ENCODE results near the gene AJM1. TPM values are rescaled to one million over a fixed set of nuclear protein-coding genes. Genes with fewer than 3 reads are reported as not detected.

Gene AJM1
- total RNA-seq, 2 experiments from 2014 or later, result 1.1 to 1.2 TPM

DNA sequence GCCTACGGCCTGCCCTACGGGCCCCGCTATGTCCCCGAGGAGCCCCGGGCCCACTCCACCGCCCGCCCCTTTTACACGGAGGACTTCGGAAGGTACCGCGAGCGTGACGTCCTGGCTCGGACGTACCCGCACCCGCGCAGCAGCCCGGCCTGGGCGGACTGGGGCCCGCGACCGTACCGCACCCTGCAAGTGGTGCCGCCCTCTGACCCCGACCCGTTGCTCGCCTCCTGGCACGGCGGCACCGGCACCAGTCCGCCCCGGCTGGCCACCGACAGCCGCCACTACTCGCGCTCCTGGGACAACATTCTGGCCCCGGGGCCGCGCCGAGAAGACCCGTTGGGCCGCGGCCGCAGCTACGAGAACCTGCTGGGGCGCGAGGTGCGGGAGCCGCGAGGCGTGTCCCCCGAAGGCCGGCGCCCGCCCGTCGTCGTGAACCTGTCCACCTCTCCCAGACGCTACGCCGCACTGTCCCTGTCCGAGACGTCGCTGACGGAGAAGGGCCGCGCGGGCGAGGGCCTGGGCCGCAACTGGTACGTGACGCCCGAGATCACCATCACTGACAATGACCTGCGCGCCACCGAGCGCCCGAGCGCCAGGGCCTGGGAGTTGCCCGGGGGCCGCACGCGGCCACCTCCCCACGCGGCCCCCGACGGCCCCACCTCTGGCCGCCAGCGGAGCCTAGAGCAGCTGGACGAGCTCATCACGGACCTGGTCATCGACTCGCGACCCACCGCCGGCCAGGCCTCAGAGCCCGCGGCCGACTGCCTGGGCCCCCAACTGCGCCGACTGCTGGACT lies 3.4 kb downstream of the AJM1 start:
- intact Hi-C loops (cut with DNase I, micrococcal nuclease), result loop anchor here (2.0 to 10.0 kb wide), 3 partner anchors 38 to 189 kb away; partner anchors contain the start of genes C8G (in 1 of the 2), FBXW5 (in 1 of the 2) and RABL6 (in 1 of the 2)
- Mint-ChIP-seq H3K36me3 (ENCODE audit: low read depth) (peaks cover 8% of the 10 kb centered on the region), H3K4me3 (peak overlapping the region; percentile 51), H3K27me3 (peaks cover 33% of the 10 kb centered on the region), H3K27ac (no peak overlapping the region), H3K4me1 (ENCODE audit: low read depth) (peaks cover 21% of the 10 kb centered on the region), H3K9me3 (no peaks in the 10 kb centered on the region)
- H3K9me3 ChIP-seq (ENCODE audit: control insufficient read depth in 1 of 2, insufficient read depth in 1 of 2, low read length in 2 of 2), result peaks cover 0 to 15% of the 10 kb centered on the region in 2 experiments
- ATAC-seq (ENCODE audit: poor library complexity), result no peak
- H3K36me3 ChIP-seq (ENCODE audit: insufficient read depth, low read length), result peaks cover 3% of the 10 kb centered on the region
- POLR2A ChIA-PET, result interaction anchor here (0.9 to 1.7 kb wide), 3 partner anchors 36 to 56 kb away, joined by 4 to 6 read pairs (median 4); partner anchors contain the start of gene TRAF2
- no peak overlapping the region for H3K27ac ChIP-seq (ENCODE audit: low read depth in 1 of 2, low read length in 2 of 2)
- CTCF ChIA-PET, result no interaction called here
- DNase-seq, result no peak
- no peak overlapping the region for H3K4me3 ChIP-seq (ENCODE audit: low read length)
- TF ChIP-seq CTCF (IDR thresholded peaks at IDR 0.05), result no peak
- H3K27me3 ChIP-seq (ENCODE audit: control insufficient read depth in 1 of 2, insufficient read depth in 2 of 2, low read length in 2 of 2), result peaks cover 15 to 24% of the 10 kb centered on the region in 2 experiments
- peaks cover 71% of the 10 kb centered on the region for H3K4me1 ChIP-seq (ENCODE audit: insufficient read depth, low read length)

GRCh38 chr9:136846376-136847087 lies 4.3 kb downstream of the AJM1 start:
- Mint-ChIP-seq H3K36me3 (ENCODE audit: low read depth) (peaks cover 8% of the 10 kb centered on the region), H3K4me3 (peak overlapping the region; percentile 60), H3K4me1 (ENCODE audit: low read depth) (peaks cover 21% of the 10 kb centered on the region), H3K27ac (no peak overlapping the region), H3K27me3 (peaks cover 33% of the 10 kb centered on the region), H3K9me3 (no peaks in the 10 kb centered on the region)
- CTCF ChIA-PET, result no interaction called here
- Histone ChIP-seq H3K27ac (ENCODE audit: low read depth in 1 of 2, low read length in 2 of 2) (no peak overlapping the region), H3K36me3 (ENCODE audit: insufficient read depth, low read length) (peaks cover 10% of the 10 kb centered on the region), H3K4me1 (ENCODE audit: insufficient read depth, low read length) (peaks cover 73% of the 10 kb centered on the region), H3K4me3 (ENCODE audit: low read length) (no peak overlapping the region), H3K9me3 (ENCODE audit: control insufficient read depth in 1 of 2, insufficient read depth in 1 of 2, low read length in 2 of 2) (peaks cover 0 to 15% of the 10 kb centered on the region in 2 experiments), H3K27me3 (ENCODE audit: control insufficient read depth in 1 of 2, insufficient read depth in 2 of 2, low read length in 2 of 2) (peaks cover 15 to 24% of the 10 kb centered on the region in 2 experiments)
- ATAC-seq (ENCODE audit: poor library complexity), result no peak
- POLR2A ChIA-PET, result interaction anchor here (0.9 to 1.7 kb wide), 5 partner anchors 18 to 150 kb away, joined by 3 to 6 read pairs (median 4); partner anchors contain the start of genes CLIC3, EDF1 and TRAF2
- DNase-seq, result peak in 1 of 14 experiments; percentile 42
- intact Hi-C loops (cut with DNase I, micrococcal nuclease), result loop anchor here in 1 of 2 experiments (1.0 to 10.0 kb wide), 3 partner anchors 35 to 98 kb away; partner anchors contain the start of genes C8G, FBXW5 and RABL6
- no peak for TF ChIP-seq CTCF (IDR thresholded peaks at IDR 0.05)

- H3K27me3 Mint-ChIP-seq, result peaks cover 30% of the 10 kb centered on the region
- DNase-seq (peak in 1 of 14 experiments; percentile 48), ATAC-seq (ENCODE audit: poor library complexity) (no peak)
- CTCF ChIA-PET, result no interaction called here
- Histone ChIP-seq H3K4me3 (ENCODE audit: low read length) (peak overlapping the region; percentile 84), H3K36me3 (ENCODE audit: insufficient read depth, low read length) (peaks cover 10% of the 10 kb centered on the region), H3K27ac (ENCODE audit: low read depth in 1 of 2, low read length in 2 of 2) (no peak overlapping the region), H3K27me3 (ENCODE audit: control insufficient read depth in 1 of 2, insufficient read depth in 2 of 2, low read length in 2 of 2) (peaks cover 15 to 24% of the 10 kb centered on the region in 2 experiments), H3K4me1 (ENCODE audit: insufficient read depth, low read length) (peaks cover 65% of the 10 kb centered on the region), H3K9me3 (ENCODE audit: control insufficient read depth in 1 of 2, insufficient read depth in 1 of 2, low read length in 2 of 2) (peaks cover 0 to 15% of the 10 kb centered on the region in 2 experiments)
- H3K27ac Mint-ChIP-seq, result peak overlapping the region; percentile 42
- H3K4me1 Mint-ChIP-seq (ENCODE audit: low read depth), result peaks cover 17% of the 10 kb centered on the region
- H3K36me3 Mint-ChIP-seq (ENCODE audit: low read depth), result peaks cover 8% of the 10 kb centered on the region
- intact Hi-C loops (cut with DNase I, micrococcal nuclease), result loop anchor here in 1 of 2 experiments (1.0 to 10.0 kb wide), 3 partner anchors 34 to 98 kb away; partner anchors contain the start of genes C8G, FBXW5 and RABL6
- no peak for TF ChIP-seq CTCF (IDR thresholded peaks at IDR 0.05)
- peak overlapping the region; percentile 82 for H3K4me3 Mint-ChIP-seq
- POLR2A ChIA-PET, result interaction anchor here (1.1 to 1.7 kb wide), 7 partner anchors 17 to 149 kb away, joined by 3 to 6 read pairs (median 4); partner anchors contain the start of genes CLIC3, EDF1 and TRAF2
- no peaks in the 10 kb centered on the region for H3K9me3 Mint-ChIP-seq
Observed at GRCh38 chr9:136847088-136847825, 5.0 kb downstream of the AJM1 start.

Measured in CD4-positive, alpha-beta T cell (primary cell).